Panc1 (cell line): ENCODE measurements around the gene IBA57.

ENCODE experiments used
- POLR2AphosphoS5 ChIP-seq: IDR thresholded peaks from 2 replicates; pipeline ENCODE4 v1.6.1; 2012; ENCODE audit warnings: mild to moderate bottlenecking, low read depth, low read length, moderate library complexity
- SIN3A ChIP-seq: IDR thresholded peaks from 2 replicates; pipeline ENCODE4 v1.6.1; 2012; ENCODE audit warnings: low read depth, mild to moderate bottlenecking, low read length, moderate library complexity, borderline replicate concordance; ENCODE audit not compliant: insufficient read depth
- TF ChIP-seq, protein P1 (sequence below): fragments of 450-650 bp; IDR thresholded peaks from 2 replicates; pipeline ENCODE4 v1.5.1; 2017; ENCODE audit warnings: mild to moderate bottlenecking
- TF ChIP-seq, protein P2 (sequence below), 2 experiments: IDR thresholded peaks; 2 replicates each; pipeline ENCODE4 v1.6.1; 2011 to 2012; ENCODE audit warnings: low read depth in 2 of 2, control low read depth in 1 of 2, low read length in 1 of 2, mild to moderate bottlenecking in 1 of 2, moderate library complexity in 1 of 2; ENCODE audit not compliant: insufficient read depth in 1 of 2

- TF ChIP-seq, protein P1, sequence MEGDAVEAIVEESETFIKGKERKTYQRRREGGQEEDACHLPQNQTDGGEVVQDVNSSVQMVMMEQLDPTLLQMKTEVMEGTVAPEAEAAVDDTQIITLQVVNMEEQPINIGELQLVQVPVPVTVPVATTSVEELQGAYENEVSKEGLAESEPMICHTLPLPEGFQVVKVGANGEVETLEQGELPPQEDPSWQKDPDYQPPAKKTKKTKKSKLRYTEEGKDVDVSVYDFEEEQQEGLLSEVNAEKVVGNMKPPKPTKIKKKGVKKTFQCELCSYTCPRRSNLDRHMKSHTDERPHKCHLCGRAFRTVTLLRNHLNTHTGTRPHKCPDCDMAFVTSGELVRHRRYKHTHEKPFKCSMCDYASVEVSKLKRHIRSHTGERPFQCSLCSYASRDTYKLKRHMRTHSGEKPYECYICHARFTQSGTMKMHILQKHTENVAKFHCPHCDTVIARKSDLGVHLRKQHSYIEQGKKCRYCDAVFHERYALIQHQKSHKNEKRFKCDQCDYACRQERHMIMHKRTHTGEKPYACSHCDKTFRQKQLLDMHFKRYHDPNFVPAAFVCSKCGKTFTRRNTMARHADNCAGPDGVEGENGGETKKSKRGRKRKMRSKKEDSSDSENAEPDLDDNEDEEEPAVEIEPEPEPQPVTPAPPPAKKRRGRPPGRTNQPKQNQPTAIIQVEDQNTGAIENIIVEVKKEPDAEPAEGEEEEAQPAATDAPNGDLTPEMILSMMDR, result no peak
- TF ChIP-seq POLR2AphosphoS5 (no peak), SIN3A (no peak)
- TF ChIP-seq, protein P2, sequence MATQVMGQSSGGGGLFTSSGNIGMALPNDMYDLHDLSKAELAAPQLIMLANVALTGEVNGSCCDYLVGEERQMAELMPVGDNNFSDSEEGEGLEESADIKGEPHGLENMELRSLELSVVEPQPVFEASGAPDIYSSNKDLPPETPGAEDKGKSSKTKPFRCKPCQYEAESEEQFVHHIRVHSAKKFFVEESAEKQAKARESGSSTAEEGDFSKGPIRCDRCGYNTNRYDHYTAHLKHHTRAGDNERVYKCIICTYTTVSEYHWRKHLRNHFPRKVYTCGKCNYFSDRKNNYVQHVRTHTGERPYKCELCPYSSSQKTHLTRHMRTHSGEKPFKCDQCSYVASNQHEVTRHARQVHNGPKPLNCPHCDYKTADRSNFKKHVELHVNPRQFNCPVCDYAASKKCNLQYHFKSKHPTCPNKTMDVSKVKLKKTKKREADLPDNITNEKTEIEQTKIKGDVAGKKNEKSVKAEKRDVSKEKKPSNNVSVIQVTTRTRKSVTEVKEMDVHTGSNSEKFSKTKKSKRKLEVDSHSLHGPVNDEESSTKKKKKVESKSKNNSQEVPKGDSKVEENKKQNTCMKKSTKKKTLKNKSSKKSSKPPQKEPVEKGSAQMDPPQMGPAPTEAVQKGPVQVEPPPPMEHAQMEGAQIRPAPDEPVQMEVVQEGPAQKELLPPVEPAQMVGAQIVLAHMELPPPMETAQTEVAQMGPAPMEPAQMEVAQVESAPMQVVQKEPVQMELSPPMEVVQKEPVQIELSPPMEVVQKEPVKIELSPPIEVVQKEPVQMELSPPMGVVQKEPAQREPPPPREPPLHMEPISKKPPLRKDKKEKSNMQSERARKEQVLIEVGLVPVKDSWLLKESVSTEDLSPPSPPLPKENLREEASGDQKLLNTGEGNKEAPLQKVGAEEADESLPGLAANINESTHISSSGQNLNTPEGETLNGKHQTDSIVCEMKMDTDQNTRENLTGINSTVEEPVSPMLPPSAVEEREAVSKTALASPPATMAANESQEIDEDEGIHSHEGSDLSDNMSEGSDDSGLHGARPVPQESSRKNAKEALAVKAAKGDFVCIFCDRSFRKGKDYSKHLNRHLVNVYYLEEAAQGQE (IDR thresholded peaks at IDR 0.05; ENCODE audit: insufficient read depth in 1 of 2, low read depth in 2 of 2, low read length in 1 of 2), result no peak
Observed at GRCh38 chr1:228185641-228185965, 20.0 kb downstream of the IBA57 start.
